Measurements from ENCODE around the gene APBA2.

APBA2 gene

GRCh38 chr15:28993720-28994053 lies 107.9 kb downstream of the APBA2 start:
- H4K20me1 ChIP-seq (ENCODE audit: insufficient read depth, low read length) = no peaks in the 10 kb centered on the region
- H3F3A ChIP-seq (ENCODE audit: insufficient read depth, low read length) = no peaks in the 10 kb centered on the region
- no peaks in the 10 kb centered on the region for H3K36me3 ChIP-seq (ENCODE audit: insufficient read depth, low read length)
- H3K27ac ChIP-seq (ENCODE audit: low read depth, low read length, poor library complexity, severe bottlenecking) = no peak overlapping the region
- H3K27me3 ChIP-seq (ENCODE audit: insufficient read depth, low read length) = no peaks in the 10 kb centered on the region
- H2AFZ ChIP-seq (ENCODE audit: low read length) = no peak overlapping the region
- H3K79me2 ChIP-seq (ENCODE audit: insufficient read depth, low read length) = no peaks in the 10 kb centered on the region
- H3K4me1 ChIP-seq (ENCODE audit: insufficient read depth, low read length, severe bottlenecking) = no peaks in the 10 kb centered on the region
- no peak overlapping the region for H3K4me3 ChIP-seq (ENCODE audit: low read depth, low read length, poor library complexity, severe bottlenecking)
- no peaks in the 10 kb centered on the region for H3K9me2 ChIP-seq (ENCODE audit: low read depth, low read length)
- TF ChIP-seq CTCF (IDR thresholded peaks at IDR 0.05; ENCODE audit: low read length) = no peak
- no peak for TF ChIP-seq EZH2 (IDR thresholded peaks at IDR 0.05; ENCODE audit: borderline replicate concordance, low read length)
- no peaks in the 10 kb centered on the region for H3K9me3 ChIP-seq (ENCODE audit: low read length)
- no peak overlapping the region for H3K4me2 ChIP-seq (ENCODE audit: low read length)
- H3K9ac ChIP-seq (ENCODE audit: low read length) = no peak overlapping the region

GRCh38 chr15:28994142-28994830 lies 108.5 kb downstream of the APBA2 start:
- no peaks in the 10 kb centered on the region for H3K79me2 ChIP-seq (ENCODE audit: insufficient read depth, low read length)
- TF ChIP-seq EZH2 (IDR thresholded peaks at IDR 0.05; ENCODE audit: borderline replicate concordance, low read length) = no peak
- TF ChIP-seq CTCF (IDR thresholded peaks at IDR 0.05; ENCODE audit: low read length) = no peak
- no peaks in the 10 kb centered on the region for H3F3A ChIP-seq (ENCODE audit: insufficient read depth, low read length)
- H3K9ac ChIP-seq (ENCODE audit: low read length) = no peak overlapping the region
- no peaks in the 10 kb centered on the region for H3K4me1 ChIP-seq (ENCODE audit: insufficient read depth, low read length, severe bottlenecking)
- no peak overlapping the region for H3K4me3 ChIP-seq (ENCODE audit: low read depth, low read length, poor library complexity, severe bottlenecking)
- no peaks in the 10 kb centered on the region for H3K9me3 ChIP-seq (ENCODE audit: low read length)
- H3K36me3 ChIP-seq (ENCODE audit: insufficient read depth, low read length) = no peaks in the 10 kb centered on the region
- H2AFZ ChIP-seq (ENCODE audit: low read length) = no peak overlapping the region
- H3K27me3 ChIP-seq (ENCODE audit: insufficient read depth, low read length) = no peaks in the 10 kb centered on the region
- no peaks in the 10 kb centered on the region for H4K20me1 ChIP-seq (ENCODE audit: insufficient read depth, low read length)
- H3K4me2 ChIP-seq (ENCODE audit: low read length) = no peak overlapping the region
- no peaks in the 10 kb centered on the region for H3K9me2 ChIP-seq (ENCODE audit: low read depth, low read length)
- H3K27ac ChIP-seq (ENCODE audit: low read depth, low read length, poor library complexity, severe bottlenecking) = no peak overlapping the region

- no peak overlapping the region for H2AFZ ChIP-seq (ENCODE audit: low read length)
- no peaks in the 10 kb centered on the region for H3K9me2 ChIP-seq (ENCODE audit: low read depth, low read length)
- H3K36me3 ChIP-seq (ENCODE audit: insufficient read depth, low read length) = no peaks in the 10 kb centered on the region
- H3K79me2 ChIP-seq (ENCODE audit: insufficient read depth, low read length) = no peaks in the 10 kb centered on the region
- H3F3A ChIP-seq (ENCODE audit: insufficient read depth, low read length) = no peaks in the 10 kb centered on the region
- H3K4me3 ChIP-seq (ENCODE audit: low read depth, low read length, poor library complexity, severe bottlenecking) = no peak overlapping the region
- TF ChIP-seq EZH2 (IDR thresholded peaks at IDR 0.05; ENCODE audit: borderline replicate concordance, low read length) (no peak), CTCF (IDR thresholded peaks at IDR 0.05; ENCODE audit: low read length) (no peak)
- H3K4me1 ChIP-seq (ENCODE audit: insufficient read depth, low read length, severe bottlenecking) = no peaks in the 10 kb centered on the region
- no peaks in the 10 kb centered on the region for H3K27me3 ChIP-seq (ENCODE audit: insufficient read depth, low read length)
- H3K9me3 ChIP-seq (ENCODE audit: low read length) = no peaks in the 10 kb centered on the region
- H3K27ac ChIP-seq (ENCODE audit: low read depth, low read length, poor library complexity, severe bottlenecking) = no peak overlapping the region
- no peak overlapping the region for H3K4me2 ChIP-seq (ENCODE audit: low read length)
- H4K20me1 ChIP-seq (ENCODE audit: insufficient read depth, low read length) = no peaks in the 10 kb centered on the region
- no peak overlapping the region for H3K9ac ChIP-seq (ENCODE audit: low read length)
Observed at GRCh38 chr15:28994831-28995596, 109.2 kb downstream of the APBA2 start.

All from OCI-LY1 (cell line).